HG03439 (cell line): ENCODE results near the gene SERPINA1.
"Not testable (repeated sequence)": the region's sequence is repeated elsewhere in the genome, so short reads cannot be mapped to it uniquely, and the experiment has no call there.

ENCODE experiments used
- ATAC-seq: cut with Tn5 transposase; IDR thresholded peaks from one replicate; pipeline ENCODE4 v1.9.1; 2021; ENCODE audit warnings: mild to moderate bottlenecking, moderate library complexity; ENCODE audit not compliant: unreplicated experiment

Gene SERPINA1

GRCh38 chr14:94349276-94349675, 39.1 kb downstream of the SERPINA1 start:
- ATAC-seq, result no peak

- ATAC-seq, result no peak
Observed at GRCh38 chr14:94348836-94349235, 39.6 kb downstream of the SERPINA1 start.

GRCh38 chr14:94346841-94347240, 41.6 kb downstream of the SERPINA1 start:
- ATAC-seq, result no peak

GRCh38 chr14:94346065-94346786, 42.2 kb downstream of the SERPINA1 start:
- not testable (repeated sequence) for ATAC-seq

- no peak for ATAC-seq
Observed at GRCh38 chr14:94345344-94346064, 42.9 kb downstream of the SERPINA1 start.

- no peak for ATAC-seq
Observed at GRCh38 chr14:94344389-94344788, 44.0 kb downstream of the SERPINA1 start.

- no peak for ATAC-seq
Observed at GRCh38 chr14:94343238-94344005, 45.0 kb downstream of the SERPINA1 start.

GRCh38 chr14:94342334-94342934, 46.0 kb downstream of the SERPINA1 start:
- no peak for ATAC-seq

GRCh38 chr14:94341656-94342333, 46.6 kb downstream of the SERPINA1 start:
- no peak for ATAC-seq

- no peak for ATAC-seq
Observed at GRCh38 chr14:94340533-94340932, 47.9 kb downstream of the SERPINA1 start.

GRCh38 chr14:94338023-94338422, 50.4 kb downstream of the SERPINA1 start:
- ATAC-seq, result no peak

- ATAC-seq, result no peak
Observed at GRCh38 chr14:94337274-94337673, 51.1 kb downstream of the SERPINA1 start.

GRCh38 chr14:94334872-94335271, 53.5 kb downstream of the SERPINA1 start:
- ATAC-seq, result no peak

- no peak for ATAC-seq
Observed at GRCh38 chr14:94332587-94332986, 55.8 kb downstream of the SERPINA1 start.

GRCh38 chr14:94332063-94332583, 56.3 kb downstream of the SERPINA1 start:
- ATAC-seq, result no peak

- ATAC-seq, result no peak
Observed at GRCh38 chr14:94331462-94331861, 56.9 kb downstream of the SERPINA1 start.

GRCh38 chr14:94330857-94331256, 57.5 kb downstream of the SERPINA1 start:
- ATAC-seq, result no peak

GRCh38 chr14:94330432-94330831, 58.0 kb downstream of the SERPINA1 start:
- ATAC-seq, result no peak

GRCh38 chr14:94329857-94330256, 58.5 kb downstream of the SERPINA1 start:
- ATAC-seq, result no peak

GRCh38 chr14:94328196-94328595, 60.2 kb downstream of the SERPINA1 start:
- no peak for ATAC-seq
